GM12801 (cell line): ENCODE data around the gene KLHL40.

Experiments used
- TF ChIP-seq, protein P1 (sequence below): IDR thresholded peaks from one replicate; pipeline ENCODE4 v1.5.1; 2011; ENCODE audit warnings: control low read depth; ENCODE audit not compliant: insufficient read length; ENCODE audit errors: extremely low read depth

KLHL40 gene

DNA sequence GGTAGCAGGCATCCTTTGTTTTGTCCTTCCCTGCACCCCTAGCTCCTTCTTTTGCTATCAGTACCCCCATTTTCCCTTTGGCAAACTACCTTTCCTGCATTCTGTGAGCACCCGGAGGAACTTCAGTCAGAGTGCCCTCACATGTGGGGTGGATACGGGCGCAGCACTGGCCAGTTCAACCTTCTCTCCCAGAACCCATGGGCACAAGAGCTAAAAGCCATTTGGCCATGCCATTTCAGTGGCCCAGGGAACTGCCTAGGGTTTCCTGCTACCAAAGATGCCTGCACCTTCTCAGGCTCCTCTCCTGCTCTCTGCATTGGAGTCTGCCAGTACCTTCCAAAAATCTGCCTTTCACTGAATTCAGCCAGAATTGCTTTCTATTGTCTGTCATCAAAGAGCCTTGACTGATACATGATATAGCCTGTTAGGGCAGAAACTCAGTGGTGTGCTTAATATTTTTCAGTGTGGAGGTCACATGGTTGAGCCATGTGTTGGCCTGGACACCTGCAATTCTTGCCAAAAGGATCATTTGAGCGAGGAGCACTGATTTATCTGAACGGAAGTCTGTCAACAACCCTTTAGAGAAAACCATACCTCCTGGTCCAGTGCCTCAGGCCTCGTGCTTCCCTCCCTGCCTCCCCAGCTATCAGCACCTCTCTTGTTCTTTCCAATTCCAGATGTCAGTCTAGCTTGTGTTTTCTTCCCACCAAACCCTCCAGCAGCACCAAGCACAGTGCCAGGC, 44.2 kb downstream of the KLHL40 start:
- TF ChIP-seq, protein P1, sequence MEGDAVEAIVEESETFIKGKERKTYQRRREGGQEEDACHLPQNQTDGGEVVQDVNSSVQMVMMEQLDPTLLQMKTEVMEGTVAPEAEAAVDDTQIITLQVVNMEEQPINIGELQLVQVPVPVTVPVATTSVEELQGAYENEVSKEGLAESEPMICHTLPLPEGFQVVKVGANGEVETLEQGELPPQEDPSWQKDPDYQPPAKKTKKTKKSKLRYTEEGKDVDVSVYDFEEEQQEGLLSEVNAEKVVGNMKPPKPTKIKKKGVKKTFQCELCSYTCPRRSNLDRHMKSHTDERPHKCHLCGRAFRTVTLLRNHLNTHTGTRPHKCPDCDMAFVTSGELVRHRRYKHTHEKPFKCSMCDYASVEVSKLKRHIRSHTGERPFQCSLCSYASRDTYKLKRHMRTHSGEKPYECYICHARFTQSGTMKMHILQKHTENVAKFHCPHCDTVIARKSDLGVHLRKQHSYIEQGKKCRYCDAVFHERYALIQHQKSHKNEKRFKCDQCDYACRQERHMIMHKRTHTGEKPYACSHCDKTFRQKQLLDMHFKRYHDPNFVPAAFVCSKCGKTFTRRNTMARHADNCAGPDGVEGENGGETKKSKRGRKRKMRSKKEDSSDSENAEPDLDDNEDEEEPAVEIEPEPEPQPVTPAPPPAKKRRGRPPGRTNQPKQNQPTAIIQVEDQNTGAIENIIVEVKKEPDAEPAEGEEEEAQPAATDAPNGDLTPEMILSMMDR: no peak

DNA sequence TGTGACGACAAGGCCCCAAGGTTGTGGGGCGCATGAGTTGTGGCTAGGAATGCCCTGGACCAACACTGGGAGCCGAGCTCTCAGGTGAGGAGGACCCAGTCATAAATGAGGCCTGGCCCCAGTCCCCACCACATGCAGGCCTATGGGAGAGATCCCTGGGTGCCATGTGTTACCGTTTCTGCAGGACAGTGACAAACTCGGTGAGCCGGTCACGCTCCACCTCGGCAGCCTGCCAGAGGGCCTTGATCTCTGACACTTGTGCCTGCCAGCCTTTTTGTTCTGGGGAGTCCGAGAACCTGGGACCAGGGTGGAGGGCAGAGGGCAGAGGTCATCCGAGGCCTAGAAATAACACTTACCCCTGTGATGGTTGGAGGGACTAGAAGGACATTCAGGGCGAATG, 45.0 kb downstream of the KLHL40 start:
- TF ChIP-seq, protein P1: no peak

DNA sequence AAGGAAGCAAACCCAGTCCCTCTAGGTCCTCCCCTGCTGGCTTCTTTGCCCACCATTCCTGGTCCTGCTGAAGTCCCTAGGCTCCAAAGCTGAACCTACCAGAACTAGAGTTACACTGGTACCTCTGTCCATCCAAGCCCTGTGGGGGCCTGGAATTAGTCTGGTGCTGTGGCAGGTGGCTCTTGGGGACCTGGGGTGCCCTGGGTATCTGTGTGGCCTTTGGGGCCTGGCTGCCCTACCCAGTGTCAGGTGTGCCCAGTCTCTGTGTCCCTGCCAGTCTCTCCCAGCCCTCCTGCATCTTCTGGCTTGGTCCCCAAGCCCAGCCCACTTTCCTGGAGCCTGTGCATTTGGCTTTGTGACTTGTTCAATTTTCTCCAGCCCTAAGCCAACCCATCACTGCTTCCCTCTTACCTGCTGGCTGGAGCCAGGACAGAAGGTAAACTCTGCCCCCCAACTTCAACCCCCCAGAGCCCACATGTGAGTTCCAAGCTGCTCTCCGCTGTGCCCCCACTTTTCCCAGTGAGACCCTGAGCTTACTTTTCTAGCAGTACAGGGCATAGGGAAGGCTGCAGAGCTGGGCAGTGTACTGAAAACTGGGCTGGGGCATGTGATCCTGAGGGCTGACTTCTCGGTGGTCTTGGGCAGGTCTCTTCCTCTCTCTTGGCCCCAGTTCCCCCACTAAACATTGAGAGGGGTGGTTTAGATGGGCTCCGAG, 45.5 kb downstream of the KLHL40 start:
- TF ChIP-seq, protein P1: no peak

DNA sequence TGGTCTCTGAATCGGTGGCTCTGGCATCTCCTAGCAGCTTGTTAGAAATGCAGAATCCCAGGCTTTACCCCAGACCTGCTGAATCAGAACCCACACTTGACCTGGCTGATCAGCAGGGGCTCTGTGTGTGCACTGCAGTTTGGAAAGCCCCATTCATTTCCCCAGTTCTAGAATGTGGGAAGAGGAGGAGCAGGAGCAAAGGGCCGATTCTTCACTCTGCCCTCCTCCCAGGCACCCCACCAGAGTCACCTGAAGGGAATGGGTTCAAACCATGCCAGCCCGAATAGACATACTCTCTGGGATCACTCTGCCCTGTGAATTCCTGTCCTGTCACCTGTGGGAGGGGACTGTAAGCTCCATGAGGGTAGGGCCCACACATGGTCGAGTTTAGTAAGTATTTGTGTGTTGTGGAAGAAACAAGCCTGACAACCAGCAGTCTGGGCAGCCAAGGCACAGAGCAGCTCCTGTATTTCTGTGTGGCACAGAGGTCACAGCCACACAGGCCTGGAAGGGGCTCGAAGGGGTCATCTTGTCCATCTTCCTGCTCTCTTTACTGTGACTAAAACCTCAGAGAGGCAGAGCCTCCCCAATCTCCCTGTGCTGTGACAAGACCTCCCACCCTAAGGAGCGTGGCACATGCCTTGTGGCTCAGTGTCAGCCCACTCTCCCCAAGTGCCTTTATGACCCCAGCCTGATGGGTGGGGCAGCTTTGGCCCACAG, 46.3 kb downstream of the KLHL40 start:
- TF ChIP-seq, protein P1: no peak

DNA sequence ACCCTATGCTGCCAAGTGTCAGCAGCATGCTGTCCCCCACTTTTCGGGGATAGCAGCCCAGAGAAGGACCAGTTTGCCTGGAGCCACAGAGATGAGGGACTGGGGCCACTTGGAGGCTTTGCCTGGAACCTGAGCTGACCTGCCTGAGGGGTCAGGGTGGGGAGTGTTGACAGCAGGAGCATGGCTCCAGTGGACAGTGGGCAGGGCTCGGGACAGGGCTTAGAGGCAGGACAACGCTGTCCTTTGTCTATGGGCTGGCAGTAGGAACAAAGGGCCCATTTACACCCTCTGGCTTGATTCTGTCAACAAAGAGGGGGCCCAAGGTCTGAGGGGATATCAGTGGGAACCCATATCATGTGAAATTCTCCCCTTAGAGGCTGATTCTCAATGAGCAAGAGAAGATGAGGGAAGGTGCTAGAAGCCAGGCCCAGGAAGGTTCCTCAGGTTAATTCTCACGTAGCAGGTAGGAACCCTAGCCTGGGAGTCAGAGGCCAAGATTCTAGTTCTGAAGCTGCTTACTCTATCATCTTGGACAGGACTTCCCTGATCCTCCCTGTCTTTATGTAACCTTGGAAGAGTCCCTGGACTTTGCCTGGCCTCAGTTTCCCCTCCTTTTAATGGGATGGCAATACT, 47.0 kb downstream of the KLHL40 start:
- TF ChIP-seq, protein P1: no peak

DNA sequence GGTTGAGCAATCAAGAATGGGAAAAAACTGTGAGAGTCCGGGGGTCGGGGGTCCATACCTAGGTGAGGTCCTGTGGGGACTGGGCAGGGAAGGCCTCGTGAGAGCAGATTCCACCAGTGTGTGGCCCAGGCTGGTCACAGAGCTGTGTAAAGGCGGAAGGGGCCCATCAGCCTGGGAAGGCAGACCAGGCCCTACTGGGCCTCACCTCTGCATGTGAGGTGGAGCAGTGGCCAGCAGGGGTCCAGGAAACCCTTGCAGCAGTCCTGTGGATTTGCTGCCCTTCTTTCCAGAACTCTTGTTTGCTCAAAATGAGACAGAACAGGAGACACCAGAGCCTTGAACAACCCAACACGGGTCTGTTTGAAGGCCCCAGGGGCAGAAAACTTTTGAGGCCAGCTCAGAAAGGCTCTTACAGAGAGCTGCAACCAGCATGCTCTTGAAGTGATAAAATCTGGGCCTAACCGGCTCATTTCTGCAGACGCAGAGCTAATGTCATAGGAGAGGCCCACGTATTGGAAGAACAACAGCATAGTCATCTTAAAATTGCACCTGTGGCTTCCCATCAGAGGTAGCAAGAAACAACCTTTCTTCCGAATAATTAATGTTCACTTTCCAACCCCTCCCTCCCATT, 47.6 kb downstream of the KLHL40 start:
- TF ChIP-seq, protein P1: no peak
